Measurements from ENCODE around the gene SPTB. TPM values are rescaled to one million over a fixed set of nuclear protein-coding genes. Genes with fewer than 3 reads are reported as not detected.

The SPTB gene
- total and polyA plus RNA-seq, 8 donors = 2.2 to 4.7 (median 3.3) TPM

- DNase-seq (peak in 1 of 4 donors; percentile 2), ATAC-seq (no peak)
- Histone ChIP-seq H3K27me3 (peaks cover 0 to 9% of the 10 kb centered on the region in 2 donors), H3K4me3 (no peak overlapping the region), H3K4me1 (no peaks in the 10 kb centered on the region), H3K27ac (no peak overlapping the region), H3K36me3 (no peaks in the 10 kb centered on the region), H3K9me3 (no peaks in the 10 kb centered on the region)
- TF ChIP-seq CTCF (IDR thresholded peaks at IDR 0.05) = no peak
- intact Hi-C loops (cut with DNase I) = no loop called here
These were observed 9.5 kb downstream of the SPTB start for GRCh38 chr14:64870160-64870559.

- ATAC-seq = no peak
- peaks cover 0 to 7% of the 10 kb centered on the region in 2 donors for H3K27me3 ChIP-seq
- H3K36me3 ChIP-seq = no peaks in the 10 kb centered on the region
- no peak for TF ChIP-seq CTCF (IDR thresholded peaks at IDR 0.05)
- H3K4me1 ChIP-seq = no peaks in the 10 kb centered on the region
- H3K27ac ChIP-seq = no peak overlapping the region
- no peak overlapping the region for H3K4me3 ChIP-seq
- no peak for DNase-seq
- no peaks in the 10 kb centered on the region for H3K9me3 ChIP-seq
- intact Hi-C loops (cut with DNase I) = no loop called here
These were observed 10.9 kb downstream of the SPTB start for GRCh38 chr14:64868841-64869240.

GRCh38 chr14:64868379-64868778 lies 11.3 kb downstream of the SPTB start:
- Histone ChIP-seq H3K4me1 (no peaks in the 10 kb centered on the region), H3K27ac (no peak overlapping the region), H3K4me3 (no peak overlapping the region), H3K36me3 (no peaks in the 10 kb centered on the region), H3K9me3 (no peaks in the 10 kb centered on the region), H3K27me3 (peaks cover 0 to 7% of the 10 kb centered on the region in 2 donors)
- TF ChIP-seq CTCF (IDR thresholded peaks at IDR 0.05) = no peak
- ATAC-seq (no peak), DNase-seq (no peak)
- intact Hi-C loops (cut with DNase I) = no loop called here

GRCh38 chr14:64867182-64867581 lies 12.5 kb downstream of the SPTB start:
- Histone ChIP-seq H3K4me3 (no peak overlapping the region), H3K9me3 (no peaks in the 10 kb centered on the region), H3K27ac (no peak overlapping the region), H3K27me3 (peaks cover 0 to 7% of the 10 kb centered on the region in 2 donors), H3K36me3 (no peaks in the 10 kb centered on the region), H3K4me1 (no peaks in the 10 kb centered on the region)
- DNase-seq (no peak), ATAC-seq (no peak)
- no peak for TF ChIP-seq CTCF (IDR thresholded peaks at IDR 0.05)
- intact Hi-C loops (cut with DNase I) = no loop called here

- Histone ChIP-seq H3K27ac (no peak overlapping the region), H3K4me3 (no peak overlapping the region), H3K4me1 (no peaks in the 10 kb centered on the region), H3K9me3 (no peaks in the 10 kb centered on the region), H3K27me3 (peaks cover 0 to 7% of the 10 kb centered on the region in 2 donors), H3K36me3 (no peaks in the 10 kb centered on the region)
- ATAC-seq = no peak
- DNase-seq = no peak
- intact Hi-C loops (cut with DNase I) = no loop called here
- TF ChIP-seq CTCF (IDR thresholded peaks at IDR 0.05) = no peak
These were observed 13.7 kb downstream of the SPTB start for GRCh38 chr14:64865992-64866391.
